Medulla oblongata (tissue), 1 donor: Measurements from ENCODE around the gene CASZ1.

Experiments used
- DNase-seq: peaks from one replicate; pipeline ENCODE4 v3.0.0-alpha.2; 2015; ENCODE audit errors: extremely low spot score

Gene CASZ1

GRCh38 chr1:10796029-10796944 lies at the start of gene CASZ1:
CASZ1 (minus strand) TSS chr1:10796646; CDS start chr1:10693889, 102,757 bp downstream.
- DNase-seq = peak; percentile 61

GRCh38 chr1:10843697-10844096 lies 47.3 kb upstream of the CASZ1 start:
- DNase-seq = no peak

- DNase-seq = no peak
These were observed 44.7 kb upstream of the CASZ1 start for GRCh38 chr1:10841118-10841517.

- no peak for DNase-seq
These were observed 42.8 kb upstream of the CASZ1 start for GRCh38 chr1:10839188-10839770.

GRCh38 chr1:10838541-10838940 lies 42.1 kb upstream of the CASZ1 start:
- DNase-seq = no peak

- no peak for DNase-seq
These were observed 40.3 kb upstream of the CASZ1 start for GRCh38 chr1:10836726-10837125.

- no peak for DNase-seq
These were observed 39.5 kb upstream of the CASZ1 start for GRCh38 chr1:10835822-10836421.

- no peak for DNase-seq
These were observed 39.0 kb upstream of the CASZ1 start for GRCh38 chr1:10835421-10835820.

- no peak for DNase-seq
These were observed 38.4 kb upstream of the CASZ1 start for GRCh38 chr1:10834770-10835412.

GRCh38 chr1:10833630-10834557 lies 37.4 kb upstream of the CASZ1 start:
- no peak for DNase-seq

- no peak for DNase-seq
These were observed 36.3 kb upstream of the CASZ1 start for GRCh38 chr1:10832703-10833102.

- no peak for DNase-seq
These were observed 34.7 kb upstream of the CASZ1 start for GRCh38 chr1:10830961-10831668.

- DNase-seq = no peak
These were observed 33.6 kb upstream of the CASZ1 start for GRCh38 chr1:10829965-10830515.

- no peak for DNase-seq
These were observed 32.8 kb upstream of the CASZ1 start for GRCh38 chr1:10829067-10829818.

GRCh38 chr1:10827377-10828333 lies 31.2 kb upstream of the CASZ1 start:
- DNase-seq = no peak

- no peak for DNase-seq
These were observed 29.1 kb upstream of the CASZ1 start for GRCh38 chr1:10825592-10825991.

GRCh38 chr1:10824821-10825540 lies 28.5 kb upstream of the CASZ1 start:
- DNase-seq = no peak

- peak; percentile 7 for DNase-seq
These were observed 26.6 kb upstream of the CASZ1 start for GRCh38 chr1:10823000-10823401.
